ENCODE measurements around the gene MAGEB6B. TPM values are rescaled to one million over a fixed set of nuclear protein-coding genes. Genes with fewer than 3 reads are reported as not detected.
A peak's percentile ranks its signal among the peaks of the same experiment; 100 is the strongest.
"Not testable (repeated sequence)": the region's sequence is repeated elsewhere in the genome, so short reads cannot be mapped to it uniquely, and the experiment has no call there.

MAGEB6B gene, protein sequence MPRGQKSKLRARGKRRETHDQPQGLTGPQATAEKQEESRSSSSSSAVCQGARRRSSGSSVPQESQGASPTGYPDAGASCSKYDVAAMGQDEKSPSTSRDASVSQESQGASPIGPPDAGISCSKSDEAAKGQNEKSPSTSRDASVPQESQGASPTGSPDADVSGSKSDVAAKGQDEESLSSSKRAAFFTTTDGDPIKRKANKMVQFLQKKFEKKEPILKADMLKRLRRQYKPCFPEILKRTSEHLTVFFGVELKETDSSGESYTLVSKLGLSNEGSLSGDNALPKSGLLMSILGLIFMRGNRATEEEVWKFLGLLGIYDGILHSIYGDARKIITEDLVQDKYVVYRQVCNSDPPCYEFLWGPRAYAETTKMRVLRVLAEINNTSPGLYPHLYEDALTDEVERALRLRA
- total RNA-seq = not detected
- long read RNA-seq, donor 1 = 0 reads
- long read RNA-seq, donor 2 = 0 reads

DNA sequence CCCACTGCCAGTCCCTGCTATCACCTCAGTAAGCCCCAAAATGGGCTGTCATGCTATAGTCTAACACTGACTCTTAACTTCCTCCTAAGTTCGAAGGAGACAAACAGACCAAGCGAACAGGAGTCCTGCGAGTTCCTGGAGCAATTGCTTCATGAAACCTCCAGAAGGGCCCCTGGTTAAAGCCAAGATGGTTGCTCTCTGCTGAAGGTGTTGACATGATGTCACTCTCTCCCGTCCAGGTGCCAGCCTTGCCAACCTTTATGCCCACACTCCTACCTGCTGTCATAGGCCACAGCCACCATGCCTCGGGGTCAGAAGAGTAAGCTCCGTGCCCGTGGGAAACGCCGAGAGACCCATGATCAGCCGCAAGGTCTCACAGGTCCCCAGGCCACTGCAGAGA lies at the start of gene MAGEB6B:
MAGEB6B (plus strand) TSS at position 301 of the 400 bp plus-strand sequence; CDS start at position 301, 0 bp downstream.
- intact Hi-C loops (cut with DNase I) = no loop called here
- DNase-seq (ENCODE audit: low spot score) = no peak

DNA sequence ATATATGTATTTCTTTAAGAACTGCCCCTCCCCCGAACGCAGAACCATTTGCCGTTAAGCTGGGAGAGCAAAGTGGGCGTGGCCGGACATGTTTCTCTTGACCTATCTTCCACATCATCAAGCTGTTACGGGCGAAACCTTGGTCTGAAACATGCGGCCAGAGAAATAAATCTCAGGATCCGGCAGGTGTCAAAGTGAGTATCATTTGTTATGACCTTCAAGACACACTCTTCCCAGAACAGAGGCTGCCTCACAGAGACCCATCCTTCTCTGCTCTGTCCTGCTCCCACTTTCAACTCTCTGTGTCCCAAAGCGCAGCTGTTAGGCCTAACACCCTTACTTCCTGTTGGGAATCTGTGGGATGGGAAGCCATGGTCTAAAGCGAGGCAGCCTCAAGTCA lies 22.1 kb upstream of the MAGEB6B start, which contains the start of gene MAGEB18:
MAGEB18 (plus strand) TSS at position 70 of the 400 bp plus-strand sequence. CDS start 643 bp downstream, outside the sequence.
- intact Hi-C loops (cut with DNase I) = loop anchor here in 1 of 2 donors (10.0 kb wide), 1 partner anchor 1817 kb away; no protein-coding TSS in a partner anchor

DNA sequence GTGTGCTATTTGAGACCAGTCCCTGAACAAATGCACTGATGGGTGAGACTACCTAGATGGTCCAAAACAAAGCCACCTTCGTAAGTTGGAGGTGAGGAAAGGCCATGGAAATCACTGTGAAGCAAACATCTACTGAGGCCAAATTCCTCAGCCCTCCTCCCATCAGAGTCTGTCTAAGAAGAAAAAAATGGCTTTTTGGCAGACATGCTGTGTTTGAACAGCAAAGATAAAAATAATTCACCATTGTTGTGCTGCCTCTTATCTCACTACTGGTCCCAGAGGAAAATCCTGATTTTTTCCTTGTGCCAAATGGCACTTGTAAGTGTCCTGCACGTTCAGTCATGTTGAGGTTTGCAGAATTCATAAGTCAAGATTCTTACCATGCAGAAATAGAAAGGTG lies 14.4 kb upstream of the MAGEB6B start:
- intact Hi-C loops (cut with DNase I) = no loop called here
- DNase-seq (ENCODE audit: low spot score) = no peak

More for the DNA sequence above, 22.1 kb upstream of the MAGEB6B start, which contains the start of gene MAGEB18:
- no peak for DNase-seq (ENCODE audit: low spot score)

DNA sequence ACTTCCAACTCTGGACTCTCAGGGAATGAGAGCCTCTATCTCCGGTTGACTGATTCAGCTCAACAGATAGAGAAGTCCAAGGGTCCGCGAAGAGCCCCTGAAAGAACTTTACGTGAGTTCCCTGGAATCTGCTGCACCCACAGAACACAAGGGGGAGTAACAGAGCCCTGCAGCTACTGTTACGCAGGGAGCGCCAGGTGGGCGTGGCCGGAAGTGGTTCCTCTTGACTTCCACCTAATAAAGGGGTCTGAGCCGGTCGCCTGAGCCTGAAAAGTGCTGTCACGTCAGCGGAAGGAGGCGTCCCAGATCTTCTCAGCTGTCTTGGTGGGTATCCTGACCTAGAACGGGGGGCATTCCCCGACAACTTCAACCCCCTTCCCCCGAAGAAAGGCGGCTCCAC lies 31.8 kb downstream of the MAGEB6B start, which contains the start of gene MAGEB6:
MAGEB6 (plus strand) TSS at position 237 of the 400 bp plus-strand sequence. CDS start 1,407 bp downstream, outside the sequence.
- intact Hi-C loops (cut with DNase I) = no loop called here

DNA sequence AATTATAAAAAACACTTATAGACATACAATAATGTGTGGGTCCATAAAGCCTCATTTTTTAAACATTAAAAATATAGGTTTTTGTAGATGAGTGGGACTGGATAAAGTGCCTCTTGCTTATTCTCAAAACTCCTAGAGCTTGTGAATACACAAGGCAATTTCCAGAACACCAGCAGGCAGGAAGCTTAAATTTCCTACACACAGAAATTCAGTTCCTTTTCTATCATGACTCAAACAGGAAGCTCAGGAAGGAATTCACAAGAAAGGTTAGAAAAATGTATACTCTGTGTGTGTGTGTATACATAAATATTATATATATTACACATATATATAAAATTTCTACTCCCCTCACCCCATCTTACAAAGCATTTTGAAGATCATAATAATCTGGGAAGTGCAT lies 43.2 kb downstream of the MAGEB6B start:
- DNase-seq (ENCODE audit: low spot score) = no peak
- intact Hi-C loops (cut with DNase I) = no loop called here

More for the DNA sequence above, 31.8 kb downstream of the MAGEB6B start, which contains the start of gene MAGEB6:
- DNase-seq (ENCODE audit: low spot score) = peak; percentile 58

DNA sequence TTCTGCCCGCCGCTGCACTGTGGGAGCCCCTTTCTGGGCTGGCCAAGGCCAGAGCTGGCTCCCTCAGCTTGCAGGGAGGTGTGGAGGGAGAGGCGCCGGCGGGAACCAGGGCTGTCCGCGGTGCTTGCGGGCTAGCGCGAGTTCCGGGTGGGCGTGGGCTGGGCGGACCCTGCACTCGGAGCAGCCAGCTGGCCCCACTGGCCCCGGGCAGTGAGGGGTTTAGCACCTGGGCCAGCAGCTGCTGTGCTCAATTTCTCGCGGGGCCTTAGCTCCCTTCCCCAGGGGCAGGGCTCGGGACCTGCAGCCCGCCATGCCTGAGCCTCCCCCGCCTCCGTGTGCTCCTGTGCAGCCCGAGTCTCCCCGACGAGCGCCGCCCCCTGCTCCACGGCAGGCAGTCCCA lies 44.3 kb downstream of the MAGEB6B start:
- intact Hi-C loops (cut with DNase I) = not testable (repeated sequence)
- peak; percentile 66 for DNase-seq (ENCODE audit: low spot score)

DNA sequence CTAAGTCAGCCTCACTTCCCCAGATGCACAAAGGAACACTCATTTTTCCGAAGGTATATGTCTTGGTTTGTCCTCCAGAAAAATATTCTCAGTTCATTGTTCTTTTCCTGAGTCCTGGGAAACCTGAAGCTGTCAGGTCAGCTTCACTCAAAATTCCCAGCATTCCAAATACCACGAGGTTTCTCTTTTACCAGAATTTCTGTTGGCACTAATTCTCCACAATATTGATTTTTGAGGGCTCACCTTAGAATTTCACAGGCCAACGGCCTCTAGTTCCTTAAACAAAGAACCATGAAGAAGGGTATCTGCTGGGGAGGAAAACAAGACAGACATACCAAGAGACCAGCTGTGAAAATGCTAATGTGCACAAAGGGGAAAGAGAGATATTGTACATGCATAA lies 47.6 kb downstream of the MAGEB6B start:
- no peak for DNase-seq (ENCODE audit: low spot score)
- intact Hi-C loops (cut with DNase I) = no loop called here

Other genes starting within 250 kb of the MAGEB6B start
- gene MAGEB18, start 22.3 kb upstream of the MAGEB6B start, total RNA-seq = not detected
- not detected for gene MAGEB6, start 31.8 kb downstream of the MAGEB6B start, total RNA-seq
- not detected for gene MAGEB5, start 55.6 kb downstream of the MAGEB6B start, total RNA-seq

All from posterior vena cava (tissue), 2 donors.